ENCODE results near the gene C17orf113. TPM values are rescaled to one million over a fixed set of nuclear protein-coding genes. Genes with fewer than 3 reads are reported as not detected.
A peak's percentile ranks its signal among the peaks of the same experiment; 100 is the strongest.

The C17orf113 gene
- total and polyA plus RNA-seq, 2 of the 13 experiments (the other 11 are each of a cell fraction or from before 2014, with no cell fraction given), result 0.87 to 1.1 TPM

- TF ChIP-seq NR1H2 (CRISPR knock-in tag; IDR thresholded peaks at IDR 0.05; ENCODE audit: borderline replicate concordance, low read depth) (no peak), ZNF609 (CRISPR knock-in tag; IDR thresholded peaks at IDR 0.05; ENCODE audit: borderline replicate concordance) (no peak), DBP (CRISPR knock-in tag; IDR thresholded peaks at IDR 0.05; ENCODE audit: not compliant biosample characterization) (no peak), MAZ (IDR thresholded peaks at IDR 0.05; ENCODE audit: borderline replicate concordance, low read depth, low read length) (no peak), MAZ (CRISPR knock-in tag; IDR thresholded peaks at IDR 0.05; ENCODE audit: low read depth) (no peak), SRF (IDR thresholded peaks at IDR 0.05; ENCODE audit: low read depth, low read length) (no peak), HMGXB4 (CRISPR knock-in tag; IDR thresholded peaks at IDR 0.05; ENCODE audit: borderline replicate concordance in 1 of 2, low read depth in 1 of 2) (peak in 1 of 2 experiments; percentile 2; a peak in 1 of 4 replicates), CREM (IDR thresholded peaks at IDR 0.05) (no peak), CREM (CRISPR knock-in tag; IDR thresholded peaks at IDR 0.05) (no peak), HIC2 (CRISPR knock-in tag; IDR thresholded peaks at IDR 0.05; ENCODE audit: low read depth) (no peak), HOXA7 (CRISPR knock-in tag; IDR thresholded peaks at IDR 0.05) (no peak), ZNF672 (CRISPR knock-in tag; IDR thresholded peaks at IDR 0.05) (no peak), ZNF572 (CRISPR knock-in tag; IDR thresholded peaks at IDR 0.05) (peak; percentile 99), ARID3A (IDR thresholded peaks at IDR 0.05; ENCODE audit: low read depth, low read length) (no peak), MXD3 (CRISPR knock-in tag; IDR thresholded peaks at IDR 0.05) (no peak; the same call in 1 of the 2 replicates), MED13 (CRISPR knock-in tag; IDR thresholded peaks at IDR 0.05) (no peak)
Measured at GRCh38 chr17:42028791-42029127, 21.6 kb downstream of the C17orf113 start (continued).

All from HepG2 (cell line).